HEK293T (cell line): ENCODE results near the gene USP44.

Experiments
- ARNT ChIP-seq: fragments of 450-650 bp; IDR thresholded peaks from 2 replicates; pipeline ENCODE4 v1.6.1; 2017; ENCODE audit warnings: mild to moderate bottlenecking
- BHLHE40 ChIP-seq: fragments of 450-650 bp; IDR thresholded peaks from 2 replicates; pipeline ENCODE4 v1.6.1; 2016; ENCODE audit warnings: mild to moderate bottlenecking, moderate library complexity, borderline replicate concordance
- CTBP1 ChIP-seq: fragments of 450-650 bp; IDR thresholded peaks from 2 replicates; pipeline ENCODE4 v1.6.1; 2016; ENCODE audit warnings: borderline replicate concordance
- LEF1 ChIP-seq: fragments of 450-650 bp; IDR thresholded peaks from 2 replicates; pipeline ENCODE4 v1.6.1; 2017; ENCODE audit warnings: mild to moderate bottlenecking, borderline replicate concordance
- SUZ12 ChIP-seq: fragments of 450-650 bp; IDR thresholded peaks from 2 replicates; pipeline ENCODE4 v1.6.1; 2016; ENCODE audit warnings: mild to moderate bottlenecking

DNA sequence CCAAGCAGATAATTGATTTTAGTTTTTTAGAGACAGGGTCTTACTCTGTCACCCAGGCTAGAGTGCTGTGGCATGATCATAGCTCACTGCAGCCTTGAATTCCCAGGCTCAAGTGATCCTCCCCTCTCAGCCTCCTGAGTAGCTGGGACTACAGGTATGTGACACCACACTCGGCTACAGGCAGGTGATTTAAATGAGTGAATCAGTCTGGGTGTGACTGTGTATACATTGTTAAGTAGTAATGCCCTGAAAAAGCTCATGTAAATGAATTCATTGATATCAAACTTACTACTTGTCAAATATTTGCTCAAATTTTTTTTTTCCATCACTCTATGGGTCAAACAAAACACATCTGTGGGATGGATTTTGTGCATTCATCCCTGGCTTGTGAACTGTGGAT lies 6.3 kb upstream of the USP44 start:
- TF ChIP-seq CTBP1 (no peak), LEF1 (no peak), BHLHE40 (no peak), SUZ12 (no peak), ARNT (no peak)
